Activated naive CD4-positive, alpha-beta T cell treated with anti-CD3 and anti-CD28 coated beads for 36 hours (primary cell): ENCODE measurements around the gene METTL27. TPM values are rescaled to one million over a fixed set of nuclear protein-coding genes. Genes with fewer than 3 reads are reported as not detected.

Source experiments
- CTCF ChIA-PET: fragments of 350-600 bp; sonication (Branson Sonifier 250); formaldehyde crosslinking; loops from one replicate; lab custom pipeline; 2021; ENCODE audit warnings: antibody characterized with exemption; lab: Charles Lee
- DNase-seq: peaks from one replicate; pipeline ENCODE4 v3.0.0-alpha.2; 2020
- H3K27ac Mint-ChIP-seq: one replicate; pipeline ENCODE4 v1.8.0; 2021; ENCODE audit warnings: mild to moderate bottlenecking, mixed read lengths
- H3K27me3 Mint-ChIP-seq: one replicate; pipeline ENCODE4 v1.8.0; 2021; ENCODE audit warnings: low read depth, mixed read lengths
- H3K36me3 Mint-ChIP-seq: one replicate; pipeline ENCODE4 v1.8.0; 2021; ENCODE audit warnings: low read depth, mixed read lengths
- H3K4me1 Mint-ChIP-seq: one replicate; pipeline ENCODE4 v1.8.0; 2021; ENCODE audit warnings: low read depth, mixed read lengths
- H3K4me3 Mint-ChIP-seq: one replicate; pipeline ENCODE4 v1.8.0; 2021; ENCODE audit warnings: mild to moderate bottlenecking, moderate library complexity, mixed read lengths
- H3K9me3 Mint-ChIP-seq: one replicate; pipeline ENCODE4 v1.8.0; 2021; ENCODE audit warnings: mixed read lengths
- intact Hi-C: fragments of 100-400 bp; cut with micrococcal nuclease; formaldehyde crosslinking; loops from one replicate; pipeline ENCODE4 v1.15.1; 2023
- total RNA-seq, 2 experiments: library from RNA; stranded (reverse); gene quantifications; one replicate each; pipeline ENCODE4 v1.2.3, GENCODE V29; 2021

METTL27 gene
- total RNA-seq, 2 experiments from 2014 or later: 1.7 to 2.2 TPM

DNA sequence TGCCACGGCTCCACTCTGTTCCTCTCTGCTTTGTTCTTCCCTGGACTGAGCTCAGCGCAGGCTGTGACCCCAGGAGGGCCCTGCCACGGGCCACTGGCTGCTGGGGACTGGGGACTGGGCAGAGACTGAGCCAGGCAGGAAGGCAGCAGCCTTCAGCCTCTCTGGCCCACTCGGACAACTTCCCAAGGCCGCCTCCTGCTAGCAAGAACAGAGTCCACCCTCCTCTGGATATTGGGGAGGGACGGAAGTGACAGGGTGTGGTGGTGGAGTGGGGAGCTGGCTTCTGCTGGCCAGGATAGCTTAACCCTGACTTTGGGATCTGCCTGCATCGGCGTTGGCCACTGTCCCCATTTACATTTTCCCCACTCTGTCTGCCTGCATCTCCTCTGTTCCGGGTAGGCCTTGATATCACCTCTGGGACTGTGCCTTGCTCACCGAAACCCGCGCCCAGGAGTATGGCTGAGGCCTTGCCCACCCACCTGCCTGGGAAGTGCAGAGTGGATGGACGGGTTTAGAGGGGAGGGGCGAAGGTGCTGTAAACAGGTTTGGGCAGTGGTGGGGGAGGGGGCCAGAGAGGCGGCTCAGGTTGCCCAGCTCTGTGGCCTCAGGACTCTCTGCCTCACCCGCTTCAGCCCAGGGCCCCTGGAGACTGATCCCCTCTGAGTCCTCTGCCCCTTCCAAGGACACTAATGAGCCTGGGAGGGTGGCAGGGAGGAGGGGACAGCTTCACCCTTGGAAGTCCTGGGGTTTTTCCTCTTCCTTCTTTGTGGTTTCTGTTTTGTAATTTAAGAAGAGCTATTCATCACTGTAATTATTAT lies 10.3 kb downstream of the METTL27 start:
- intact Hi-C loops: no loop called here
- no peaks in the 10 kb centered on the region for H3K36me3 Mint-ChIP-seq
- no peaks in the 10 kb centered on the region for H3K9me3 Mint-ChIP-seq
- H3K4me3 Mint-ChIP-seq: no peak overlapping the region
- DNase-seq: no peak
- H3K4me1 Mint-ChIP-seq: peaks cover 19% of the 10 kb centered on the region
- H3K27me3 Mint-ChIP-seq: peaks cover 2% of the 10 kb centered on the region
- H3K27ac Mint-ChIP-seq: no peak overlapping the region
- CTCF ChIA-PET: no interaction called here

DNA sequence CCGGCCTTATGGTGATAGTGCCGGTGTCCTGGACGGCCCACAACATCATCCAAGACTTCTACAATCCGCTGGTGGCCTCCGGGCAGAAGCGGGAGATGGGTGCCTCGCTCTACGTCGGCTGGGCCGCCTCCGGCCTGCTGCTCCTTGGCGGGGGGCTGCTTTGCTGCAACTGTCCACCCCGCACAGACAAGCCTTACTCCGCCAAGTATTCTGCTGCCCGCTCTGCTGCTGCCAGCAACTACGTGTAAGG lies 10.8 kb downstream of the METTL27 start:
- intact Hi-C loops: no loop called here
- CTCF ChIA-PET: no interaction called here
- H3K27ac Mint-ChIP-seq: no peak overlapping the region
- H3K27me3 Mint-ChIP-seq: peaks cover 4% of the 10 kb centered on the region
- H3K4me1 Mint-ChIP-seq: peaks cover 24% of the 10 kb centered on the region
- no peak for DNase-seq
- H3K36me3 Mint-ChIP-seq: no peaks in the 10 kb centered on the region
- no peak overlapping the region for H3K4me3 Mint-ChIP-seq
- no peaks in the 10 kb centered on the region for H3K9me3 Mint-ChIP-seq

DNA sequence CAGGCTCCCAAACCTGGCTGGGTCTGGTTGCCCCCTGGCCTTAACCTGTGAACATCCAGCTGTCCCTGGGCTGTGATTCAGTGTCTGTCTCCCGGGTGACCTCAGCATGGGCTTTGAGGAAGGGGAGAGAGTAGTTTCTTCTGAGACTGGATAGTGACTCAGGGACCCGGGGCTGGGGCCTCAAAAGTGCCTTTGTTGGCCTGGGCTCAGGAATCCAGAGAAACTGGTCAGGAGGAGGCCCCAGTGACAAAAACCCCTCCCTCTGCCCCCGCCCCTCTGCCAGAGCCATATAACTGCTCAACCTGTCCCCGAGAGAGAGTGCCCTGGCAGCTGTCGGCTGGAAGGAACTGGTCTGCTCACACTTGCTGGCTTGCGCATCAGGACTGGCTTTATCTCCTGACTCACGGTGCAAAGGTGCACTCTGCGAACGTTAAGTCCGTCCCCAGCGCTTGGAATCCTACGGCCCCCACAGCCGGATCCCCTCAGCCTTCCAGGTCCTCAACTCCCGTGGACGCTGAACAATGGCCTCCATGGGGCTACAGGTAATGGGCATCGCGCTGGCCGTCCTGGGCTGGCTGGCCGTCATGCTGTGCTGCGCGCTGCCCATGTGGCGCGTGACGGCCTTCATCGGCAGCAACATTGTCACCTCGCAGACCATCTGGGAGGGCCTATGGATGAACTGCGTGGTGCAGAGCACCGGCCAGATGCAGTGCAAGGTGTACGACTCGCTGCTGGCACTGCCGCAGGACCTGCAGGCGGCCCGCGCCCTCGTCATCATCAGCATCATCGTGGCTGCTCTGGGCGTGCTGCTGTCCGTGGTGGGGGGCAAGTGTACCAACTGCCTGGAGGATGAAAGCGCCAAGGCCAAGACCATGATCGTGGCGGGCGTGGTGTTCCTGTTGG lies 11.4 kb downstream of the METTL27 start, which contains the start of gene CLDN4:
TSS of gene CLDN4 (plus strand) at position 316 of the 903 bp plus-strand sequence. CDS start at position 522, 206 bp downstream.
- intact Hi-C loops: no loop called here
- H3K27me3 Mint-ChIP-seq: peaks cover 5% of the 10 kb centered on the region
- H3K27ac Mint-ChIP-seq: no peak within 1 kb of the TSS
- no peaks in the 10 kb centered on the region for H3K9me3 Mint-ChIP-seq
- peaks cover 25% of the 10 kb centered on the region for H3K4me1 Mint-ChIP-seq
- CTCF ChIA-PET: no interaction called here
- no peak for DNase-seq
- no peaks in the 10 kb centered on the region for H3K36me3 Mint-ChIP-seq
- no peak within 1 kb of the TSS for H3K4me3 Mint-ChIP-seq

DNA sequence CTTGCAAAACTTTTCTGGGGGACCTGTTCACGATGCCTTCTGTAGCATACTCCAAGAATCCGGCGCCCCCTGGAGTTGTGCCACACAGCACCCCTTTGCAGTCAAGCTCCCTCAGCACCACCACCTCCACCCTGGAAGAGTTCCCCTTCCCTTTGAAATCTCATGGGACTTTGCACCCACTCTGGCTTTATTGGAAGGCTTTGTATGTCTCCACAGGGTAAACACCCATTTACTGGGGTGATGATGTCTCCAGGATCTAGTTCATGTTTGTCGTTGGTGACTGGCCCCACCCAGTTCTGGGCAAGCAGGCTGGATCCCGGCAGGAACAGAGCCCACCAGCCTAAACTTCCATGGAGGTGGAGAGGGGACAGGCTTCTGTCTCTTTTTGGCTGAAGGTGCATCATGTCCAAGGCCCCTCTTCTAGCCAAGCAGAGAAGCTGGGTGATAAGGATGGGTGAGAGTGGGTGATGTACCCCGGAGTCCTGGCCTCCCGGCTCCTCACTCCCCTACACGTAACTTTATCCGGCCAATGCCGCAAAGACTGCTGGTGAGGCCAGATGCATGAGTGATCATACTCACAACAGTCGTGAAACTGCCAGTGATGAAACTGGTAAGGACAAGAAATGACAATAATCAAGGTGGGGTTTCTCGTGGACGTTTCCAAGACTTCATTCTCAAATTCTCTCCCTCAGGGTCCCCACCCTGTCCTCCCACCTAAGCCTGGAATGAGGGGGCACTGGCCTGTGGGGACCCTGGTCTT lies 12.2 kb downstream of the METTL27 start:
- intact Hi-C loops: loop anchor here (2.0 kb wide), 1 partner anchor 13 kb away; the partner anchor contains the start of gene METTL27
- DNase-seq: no peak
- H3K27me3 Mint-ChIP-seq: peaks cover 5% of the 10 kb centered on the region
- no peaks in the 10 kb centered on the region for H3K36me3 Mint-ChIP-seq
- no peak overlapping the region for H3K4me3 Mint-ChIP-seq
- CTCF ChIA-PET: no interaction called here
- H3K27ac Mint-ChIP-seq: no peak overlapping the region
- no peaks in the 10 kb centered on the region for H3K9me3 Mint-ChIP-seq
- H3K4me1 Mint-ChIP-seq: peaks cover 25% of the 10 kb centered on the region

DNA sequence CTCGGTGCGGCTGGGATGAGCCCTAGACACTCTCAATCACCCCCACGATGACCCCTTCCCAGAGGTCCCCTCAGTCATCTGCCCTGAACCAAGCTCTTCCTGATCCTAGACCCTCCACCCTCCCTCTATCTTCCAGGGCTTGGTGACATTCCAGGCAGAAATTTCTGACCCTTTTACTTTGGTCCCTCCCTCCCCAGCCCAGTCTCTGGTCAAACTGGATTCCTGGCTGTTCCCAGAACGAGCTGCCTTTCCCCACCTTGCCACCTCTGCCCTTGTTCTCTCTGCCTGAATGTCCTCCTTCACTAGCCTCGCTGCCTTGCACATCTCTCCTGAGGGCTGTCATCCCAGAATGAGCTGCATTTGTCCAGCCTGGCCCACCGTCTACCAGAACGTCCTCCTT lies 12.8 kb downstream of the METTL27 start:
- Mint-ChIP-seq H3K4me3 (no peak overlapping the region), H3K27me3 (peaks cover 5% of the 10 kb centered on the region), H3K27ac (no peak overlapping the region), H3K9me3 (no peaks in the 10 kb centered on the region), H3K4me1 (peaks cover 25% of the 10 kb centered on the region), H3K36me3 (no peaks in the 10 kb centered on the region)
- intact Hi-C loops: loop anchor here (2.0 kb wide), 1 partner anchor 13 kb away; the partner anchor contains the start of gene METTL27
- CTCF ChIA-PET: no interaction called here
- no peak for DNase-seq

DNA sequence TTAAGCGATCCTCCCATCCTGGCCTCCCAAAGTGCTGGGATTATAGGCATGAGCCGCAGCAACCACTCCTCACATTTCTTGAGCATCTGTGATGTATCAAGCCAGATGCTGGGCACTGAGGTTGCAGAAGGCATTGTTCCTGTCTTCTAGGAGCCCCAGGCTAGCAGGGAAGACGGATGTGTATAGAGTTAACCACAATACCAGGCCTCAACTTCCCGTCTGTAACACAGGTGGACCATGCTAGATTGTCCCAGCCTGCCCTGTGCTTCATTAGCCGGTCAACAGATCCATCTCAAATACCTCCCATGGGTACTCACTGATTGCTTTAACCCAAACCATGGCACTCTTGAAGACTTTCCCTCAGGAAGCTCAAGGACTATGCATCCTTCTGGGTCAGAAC lies 13.3 kb downstream of the METTL27 start:
- peaks cover 5% of the 10 kb centered on the region for H3K27me3 Mint-ChIP-seq
- H3K9me3 Mint-ChIP-seq: no peaks in the 10 kb centered on the region
- intact Hi-C loops: loop anchor here (2.0 kb wide), 1 partner anchor 14 kb away; the partner anchor contains the start of gene METTL27
- H3K27ac Mint-ChIP-seq: no peak overlapping the region
- no peak overlapping the region for H3K4me3 Mint-ChIP-seq
- peaks cover 25% of the 10 kb centered on the region for H3K4me1 Mint-ChIP-seq
- no peak for DNase-seq
- CTCF ChIA-PET: no interaction called here
- H3K36me3 Mint-ChIP-seq: no peaks in the 10 kb centered on the region

DNA sequence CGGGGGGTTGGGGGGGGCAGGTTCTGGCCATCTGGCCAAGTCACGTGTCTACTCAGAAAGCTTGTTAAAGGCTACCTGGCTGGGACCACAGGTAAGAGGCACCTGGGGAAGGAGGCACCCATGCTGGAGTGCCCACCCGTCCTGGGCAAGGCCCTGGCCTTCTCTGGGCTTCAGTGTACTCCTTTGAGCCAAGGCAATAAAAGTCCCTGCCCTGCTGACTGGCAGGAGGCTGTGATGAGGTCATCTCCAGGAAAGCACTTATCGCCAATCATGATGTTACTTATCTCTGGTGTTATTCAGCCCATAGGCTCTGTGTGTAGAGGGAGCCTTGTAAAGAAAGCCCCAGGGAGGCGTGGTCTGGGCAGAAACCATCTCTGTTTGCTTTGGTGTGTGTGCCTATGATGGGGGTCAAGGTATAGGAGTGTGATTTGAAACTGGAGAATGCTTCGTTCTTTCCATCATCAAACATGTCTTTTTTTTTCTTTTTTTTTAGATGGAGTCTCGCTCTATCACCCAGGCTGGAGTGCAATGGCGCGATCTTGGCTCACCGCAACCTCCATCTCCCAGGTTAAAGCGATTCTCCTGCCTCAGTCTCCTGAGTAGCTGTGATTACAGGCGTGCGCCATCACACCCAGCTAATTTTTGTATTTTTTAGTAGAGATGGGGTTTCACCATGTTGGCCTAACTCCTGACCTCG lies 14.1 kb downstream of the METTL27 start:
- Mint-ChIP-seq H3K27ac (no peak overlapping the region), H3K36me3 (no peaks in the 10 kb centered on the region), H3K27me3 (peaks cover 5% of the 10 kb centered on the region), H3K4me1 (peaks cover 25% of the 10 kb centered on the region), H3K4me3 (no peak overlapping the region), H3K9me3 (no peaks in the 10 kb centered on the region)
- intact Hi-C loops: loop anchor here (2.0 kb wide), 1 partner anchor 15 kb away; the partner anchor contains the start of gene METTL27
- peak; percentile 66 for DNase-seq
- CTCF ChIA-PET: interaction anchor here (2.0 to 2.1 kb wide), 2 partner anchors 27 to 28 kb away, joined by 6 to 10 read pairs; no protein-coding TSS in a partner anchor

DNA sequence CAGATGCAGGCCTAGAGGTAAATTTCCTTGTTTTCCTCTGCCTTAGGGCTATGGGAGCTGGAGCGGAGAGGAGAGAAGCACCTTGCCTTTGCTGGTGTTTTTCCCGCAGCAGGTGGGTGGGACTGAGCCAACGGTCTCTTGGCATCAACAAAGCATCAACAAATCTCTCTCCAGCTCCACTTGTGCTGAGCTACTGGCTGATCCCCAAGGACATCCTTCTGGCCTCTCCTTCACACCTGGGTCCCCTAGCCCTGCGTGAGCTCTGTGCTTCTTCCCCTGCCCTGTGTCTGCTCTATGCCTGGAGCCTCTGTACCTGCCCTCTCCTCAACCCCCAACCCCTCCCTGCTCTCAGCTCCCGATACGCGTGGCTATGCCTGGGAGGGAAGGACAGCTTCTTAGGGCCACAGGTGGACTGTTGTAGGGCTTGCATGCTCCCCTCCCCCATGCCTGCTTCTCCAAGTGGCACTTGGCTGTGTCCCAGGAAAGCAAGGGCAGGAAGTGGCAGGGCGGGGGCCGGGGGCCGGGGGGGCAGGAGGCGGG lies 14.7 kb downstream of the METTL27 start:
- intact Hi-C loops: loop anchor here (2.0 kb wide), 1 partner anchor 15 kb away; the partner anchor contains the start of gene METTL27
- CTCF ChIA-PET: interaction anchor here (1.0 to 2.1 kb wide), 5 partner anchors 23 to 188 kb away, joined by 3 to 10 read pairs (median 6); no protein-coding TSS in a partner anchor
- no peak overlapping the region for H3K27ac Mint-ChIP-seq
- peaks cover 25% of the 10 kb centered on the region for H3K4me1 Mint-ChIP-seq
- H3K36me3 Mint-ChIP-seq: no peaks in the 10 kb centered on the region
- peaks cover 5% of the 10 kb centered on the region for H3K27me3 Mint-ChIP-seq
- H3K4me3 Mint-ChIP-seq: no peak overlapping the region
- DNase-seq: peak; percentile 39
- no peaks in the 10 kb centered on the region for H3K9me3 Mint-ChIP-seq

DNA sequence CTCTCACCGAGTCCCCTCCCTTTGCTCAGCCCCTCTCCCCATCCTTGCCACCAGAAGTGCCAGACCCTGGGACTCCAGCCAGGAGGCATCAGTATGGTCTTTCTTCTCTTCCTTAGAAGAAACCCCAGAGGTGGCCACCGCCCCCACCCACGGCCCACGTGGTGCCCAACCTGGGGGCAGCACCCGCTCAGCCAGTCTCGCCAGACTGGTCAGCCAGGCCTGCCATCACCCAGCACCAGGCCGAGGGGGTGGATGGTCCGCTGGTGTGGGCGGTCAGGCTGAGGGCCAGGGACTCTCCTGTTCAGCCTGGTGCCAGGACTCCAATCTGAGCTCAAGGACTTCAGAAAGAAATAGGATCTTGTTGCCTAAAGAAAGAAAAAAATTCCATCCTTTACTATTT lies 17.3 kb downstream of the METTL27 start:
- CTCF ChIA-PET: no interaction called here
- intact Hi-C loops: no loop called here
- peaks cover 5% of the 10 kb centered on the region for H3K27me3 Mint-ChIP-seq
- DNase-seq: no peak
- H3K27ac Mint-ChIP-seq: no peak overlapping the region
- H3K4me1 Mint-ChIP-seq: peaks cover 25% of the 10 kb centered on the region
- no peaks in the 10 kb centered on the region for H3K9me3 Mint-ChIP-seq
- H3K36me3 Mint-ChIP-seq: no peaks in the 10 kb centered on the region
- no peak overlapping the region for H3K4me3 Mint-ChIP-seq

DNA sequence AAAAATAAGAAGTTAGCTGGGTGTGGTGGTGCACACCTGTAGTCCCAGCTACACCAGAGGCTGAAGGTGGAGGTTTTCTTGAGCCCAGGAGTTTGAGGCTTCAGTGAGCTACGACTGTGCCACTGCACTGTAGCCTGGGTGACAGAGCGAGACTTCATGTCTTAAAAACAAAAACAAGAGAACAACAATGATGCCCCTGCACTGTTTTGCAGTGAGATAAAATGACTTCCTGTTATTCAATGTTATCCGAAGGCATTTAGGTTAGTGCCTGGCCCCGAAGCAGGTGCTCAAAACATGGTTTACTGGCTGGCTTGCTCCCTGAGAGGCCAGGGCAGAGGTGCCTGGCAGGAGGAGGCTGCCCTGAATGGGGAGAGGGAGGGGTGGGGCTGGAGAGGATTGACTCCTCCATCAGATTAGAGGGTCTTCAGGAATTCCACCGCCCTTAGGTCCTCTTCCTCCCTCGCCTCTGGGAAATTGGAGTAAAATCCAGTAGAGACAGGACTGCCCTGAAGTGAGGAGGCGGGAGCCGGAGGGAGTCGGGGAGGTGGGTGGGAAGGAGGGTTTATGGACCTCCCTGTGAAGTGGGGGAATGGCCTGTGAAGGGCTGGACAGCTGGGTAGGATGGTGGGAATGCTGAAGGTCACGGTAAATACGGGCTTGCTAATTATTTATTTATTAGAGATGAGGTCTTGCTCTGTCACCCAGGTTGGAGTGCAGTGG lies 18.3 kb downstream of the METTL27 start:
- intact Hi-C loops: no loop called here
- Mint-ChIP-seq H3K4me1 (peaks cover 25% of the 10 kb centered on the region), H3K4me3 (no peak overlapping the region), H3K27me3 (peaks cover 5% of the 10 kb centered on the region), H3K9me3 (no peaks in the 10 kb centered on the region), H3K27ac (no peak overlapping the region), H3K36me3 (no peaks in the 10 kb centered on the region)
- CTCF ChIA-PET: no interaction called here
- no peak for DNase-seq

DNA sequence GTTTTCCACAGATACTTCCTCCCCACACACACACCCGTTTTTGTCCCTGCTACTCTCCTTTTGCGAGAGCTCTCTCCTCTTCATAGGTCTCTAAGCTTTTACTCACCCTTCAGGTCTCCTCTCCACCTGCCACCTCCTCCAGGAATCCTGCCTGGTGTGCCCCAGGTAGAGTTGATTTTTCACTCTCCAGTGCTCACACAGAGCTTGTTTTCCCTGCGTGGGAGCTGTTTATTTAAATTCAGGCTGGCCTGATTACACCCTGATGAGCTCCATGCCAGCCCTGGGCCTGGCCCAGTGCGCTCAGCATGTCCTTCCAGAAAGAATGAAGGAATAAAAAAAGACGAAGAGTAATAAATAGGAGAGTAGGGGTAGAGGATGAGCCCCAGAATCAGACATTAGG lies 19.1 kb downstream of the METTL27 start:
- intact Hi-C loops: no loop called here
- Mint-ChIP-seq H3K27me3 (peaks cover 2% of the 10 kb centered on the region), H3K9me3 (no peaks in the 10 kb centered on the region), H3K4me3 (no peak overlapping the region), H3K36me3 (no peaks in the 10 kb centered on the region), H3K4me1 (peaks cover 17% of the 10 kb centered on the region), H3K27ac (no peak overlapping the region)
- no peak for DNase-seq
- CTCF ChIA-PET: interaction anchor here (1.8 kb wide), 1 partner anchor 31 kb away, joined by 6 read pairs; no protein-coding TSS in a partner anchor
